ENCODE results near the gene GABBR2. TPM values are rescaled to one million over a fixed set of nuclear protein-coding genes. Genes with fewer than 3 reads are reported as not detected.

GABBR2 gene
- total RNA-seq, 1 donor from 2014 or later: 0.84 TPM

- Histone ChIP-seq H3K9me3 (no peaks in the 10 kb centered on the region), H3K27me3 (no peaks in the 10 kb centered on the region), H3K27ac (no peak overlapping the region), H3K36me3 (no peaks in the 10 kb centered on the region), H3K4me1 (no peaks in the 10 kb centered on the region), H3K4me3 (no peak overlapping the region)
- no peak for TF ChIP-seq CTCF (IDR thresholded peaks at IDR 0.05)
- intact Hi-C loops (cut with DNase I): no loop called here
- ATAC-seq: no peak
- DNase-seq: no peak
Observed at GRCh38 chr9:98416294-98417248, 292.2 kb downstream of the GABBR2 start.

DNA sequence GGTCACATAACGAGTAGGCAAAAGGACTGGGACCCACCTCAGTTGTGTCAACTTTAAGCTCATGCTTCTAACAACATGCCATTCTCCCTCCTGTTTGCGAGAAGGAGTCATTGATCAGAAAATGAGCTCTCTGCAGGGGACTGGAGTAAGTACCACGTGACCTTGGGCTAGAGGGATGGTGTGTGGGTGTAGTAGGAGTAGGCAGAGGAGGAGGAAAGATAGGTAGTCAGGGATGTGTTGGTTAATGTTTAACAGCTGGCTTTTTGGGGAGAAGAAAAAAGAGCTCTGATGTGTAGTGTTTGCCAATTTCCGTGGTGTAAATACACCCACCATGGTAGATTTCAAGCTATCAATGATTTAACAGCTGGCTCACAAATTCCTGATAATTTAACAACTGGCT lies 293.0 kb downstream of the GABBR2 start:
- Histone ChIP-seq H3K4me3 (no peak overlapping the region), H3K27ac (no peak overlapping the region), H3K4me1 (no peaks in the 10 kb centered on the region), H3K27me3 (no peaks in the 10 kb centered on the region), H3K9me3 (no peaks in the 10 kb centered on the region), H3K36me3 (no peaks in the 10 kb centered on the region)
- intact Hi-C loops (cut with DNase I): no loop called here
- ATAC-seq (no peak), DNase-seq (no peak)
- TF ChIP-seq CTCF (IDR thresholded peaks at IDR 0.05): no peak

DNA sequence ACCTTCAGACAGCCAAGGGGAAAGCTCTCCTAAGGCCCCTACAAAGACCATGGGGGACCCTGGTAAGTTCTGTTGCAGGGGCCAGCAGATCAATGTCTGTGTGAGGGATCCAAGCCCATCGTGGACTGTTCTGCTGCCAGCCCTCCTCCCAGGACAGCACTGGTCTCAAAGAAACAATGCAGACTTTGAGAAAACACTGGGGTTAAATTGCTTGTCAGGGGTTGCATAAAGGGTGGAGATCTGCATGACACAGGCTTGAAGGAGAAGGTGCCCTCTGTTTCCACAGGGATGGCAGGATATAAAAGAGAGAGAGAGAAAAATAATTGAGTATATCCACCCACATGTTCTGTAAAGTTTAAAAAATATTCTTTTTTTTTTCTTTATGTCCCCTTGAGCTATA lies 295.7 kb downstream of the GABBR2 start:
- ATAC-seq (no peak), DNase-seq (no peak)
- intact Hi-C loops (cut with DNase I): no loop called here
- no peaks in the 10 kb centered on the region for H3K27me3 ChIP-seq
- H3K4me1 ChIP-seq: no peaks in the 10 kb centered on the region
- no peak overlapping the region for H3K4me3 ChIP-seq
- H3K9me3 ChIP-seq: no peaks in the 10 kb centered on the region
- no peak overlapping the region for H3K27ac ChIP-seq
- H3K36me3 ChIP-seq: no peaks in the 10 kb centered on the region
- TF ChIP-seq CTCF (IDR thresholded peaks at IDR 0.05): no peak

GRCh38 chr9:98412101-98412842 lies 296.5 kb downstream of the GABBR2 start:
- Histone ChIP-seq H3K36me3 (no peaks in the 10 kb centered on the region), H3K27me3 (no peaks in the 10 kb centered on the region), H3K27ac (no peak overlapping the region), H3K9me3 (no peaks in the 10 kb centered on the region), H3K4me3 (no peak overlapping the region), H3K4me1 (no peaks in the 10 kb centered on the region)
- no peak for ATAC-seq
- DNase-seq: no peak
- no peak for TF ChIP-seq CTCF (IDR thresholded peaks at IDR 0.05)
- intact Hi-C loops (cut with DNase I): no loop called here

DNA sequence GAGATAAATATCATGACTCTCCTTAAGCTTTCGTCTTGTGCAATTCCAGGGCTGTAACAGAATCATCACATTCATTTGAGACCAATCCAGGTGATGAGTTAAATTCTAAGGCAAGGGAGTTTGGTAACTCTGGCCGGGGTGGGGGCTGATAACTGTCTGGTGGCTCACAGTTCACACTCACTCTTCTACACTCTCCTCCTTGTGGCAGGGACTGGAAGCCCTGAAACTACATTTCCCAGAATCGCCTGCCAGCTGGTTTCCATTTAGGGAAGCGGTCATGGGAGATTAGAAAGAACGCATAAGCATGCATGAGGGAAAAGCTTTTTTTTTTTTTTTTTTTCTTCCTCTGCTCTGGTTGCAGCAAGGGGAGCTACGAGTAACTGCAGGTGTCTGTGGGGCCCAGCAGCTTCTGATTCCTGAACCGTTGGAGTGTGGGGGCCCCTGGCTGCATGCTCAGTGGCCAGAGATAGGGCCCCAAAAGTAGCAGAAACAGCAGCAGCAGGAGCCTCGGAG lies 298.5 kb downstream of the GABBR2 start:
- DNase-seq (no peak), ATAC-seq (peak; percentile 57)
- intact Hi-C loops (cut with DNase I): no loop called here
- Histone ChIP-seq H3K4me1 (no peaks in the 10 kb centered on the region), H3K4me3 (no peak overlapping the region), H3K27me3 (no peaks in the 10 kb centered on the region), H3K36me3 (no peaks in the 10 kb centered on the region), H3K27ac (no peak overlapping the region), H3K9me3 (no peaks in the 10 kb centered on the region)
- TF ChIP-seq CTCF (IDR thresholded peaks at IDR 0.05): peak; percentile 15
